22Rv1 (cell line): ENCODE results near the gene KIF1A.
"Not testable (repeated sequence)": the region's sequence is repeated elsewhere in the genome, so short reads cannot be mapped to it uniquely, and the experiment has no call there.

Experiments
- ZFX ChIP-seq: fragments of 450-650 bp; IDR thresholded peaks from 2 replicates; pipeline ENCODE4 v1.6.1; 2017; ENCODE audit warnings: antibody characterized with exemption, borderline replicate concordance
- TF ChIP-seq, protein P1 (sequence below): fragments of 450-650 bp; IDR thresholded peaks from 2 replicates; pipeline ENCODE4 v1.5.1; 2017; ENCODE audit warnings: mild to moderate bottlenecking

DNA sequence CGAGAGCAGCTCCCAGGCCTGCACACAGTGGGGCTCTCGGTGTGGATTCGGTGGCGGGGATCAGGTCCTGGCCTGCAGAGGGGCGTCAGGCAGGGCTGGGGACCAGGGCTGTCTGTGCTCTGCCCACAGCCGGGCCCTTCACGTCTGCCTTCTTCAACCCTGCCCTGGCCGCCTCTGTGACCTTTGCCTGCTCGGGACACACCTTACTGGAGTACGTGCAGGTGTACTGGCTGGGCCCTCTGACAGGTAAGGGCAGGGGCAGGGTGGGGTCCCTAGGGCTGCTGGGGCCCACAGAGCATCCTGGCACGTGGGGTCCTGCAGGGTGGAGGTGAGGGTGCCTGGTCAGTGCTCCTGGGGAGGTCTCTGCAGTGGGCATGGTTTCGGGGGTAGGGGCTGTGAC lies 125.7 kb downstream of the KIF1A start:
- TF ChIP-seq, protein P1, sequence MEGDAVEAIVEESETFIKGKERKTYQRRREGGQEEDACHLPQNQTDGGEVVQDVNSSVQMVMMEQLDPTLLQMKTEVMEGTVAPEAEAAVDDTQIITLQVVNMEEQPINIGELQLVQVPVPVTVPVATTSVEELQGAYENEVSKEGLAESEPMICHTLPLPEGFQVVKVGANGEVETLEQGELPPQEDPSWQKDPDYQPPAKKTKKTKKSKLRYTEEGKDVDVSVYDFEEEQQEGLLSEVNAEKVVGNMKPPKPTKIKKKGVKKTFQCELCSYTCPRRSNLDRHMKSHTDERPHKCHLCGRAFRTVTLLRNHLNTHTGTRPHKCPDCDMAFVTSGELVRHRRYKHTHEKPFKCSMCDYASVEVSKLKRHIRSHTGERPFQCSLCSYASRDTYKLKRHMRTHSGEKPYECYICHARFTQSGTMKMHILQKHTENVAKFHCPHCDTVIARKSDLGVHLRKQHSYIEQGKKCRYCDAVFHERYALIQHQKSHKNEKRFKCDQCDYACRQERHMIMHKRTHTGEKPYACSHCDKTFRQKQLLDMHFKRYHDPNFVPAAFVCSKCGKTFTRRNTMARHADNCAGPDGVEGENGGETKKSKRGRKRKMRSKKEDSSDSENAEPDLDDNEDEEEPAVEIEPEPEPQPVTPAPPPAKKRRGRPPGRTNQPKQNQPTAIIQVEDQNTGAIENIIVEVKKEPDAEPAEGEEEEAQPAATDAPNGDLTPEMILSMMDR, result not testable (repeated sequence)
- not testable (repeated sequence) for TF ChIP-seq ZFX
